GM03348 (cell line): Measurements from ENCODE around the gene HSD17B11.
"Not testable (repeated sequence)": the region's sequence is repeated elsewhere in the genome, so short reads cannot be mapped to it uniquely, and the experiment has no call there.

Experiments
- DNase-seq: peaks from one replicate; pipeline ENCODE4 v3.0.0; 2012; ENCODE audit warnings: low spot score

HSD17B11 gene

GRCh38 chr4:87405211-87405820, 14.3 kb upstream of the HSD17B11 start:
- no peak for DNase-seq

GRCh38 chr4:87403732-87404131, 12.7 kb upstream of the HSD17B11 start:
- not testable (repeated sequence) for DNase-seq

- no peak for DNase-seq
Observed at GRCh38 chr4:87399954-87400353, 9.0 kb upstream of the HSD17B11 start.

- no peak for DNase-seq
Observed at GRCh38 chr4:87399148-87399547, 8.2 kb upstream of the HSD17B11 start.

- not testable (repeated sequence) for DNase-seq
Observed at GRCh38 chr4:87395851-87396250, 4.9 kb upstream of the HSD17B11 start.

GRCh38 chr4:87395073-87395472, 4.1 kb upstream of the HSD17B11 start:
- DNase-seq = not testable (repeated sequence)

GRCh38 chr4:87392183-87392582, 1.2 kb upstream of the HSD17B11 start:
- no peak for DNase-seq

GRCh38 chr4:87391576-87392054, 627 bp upstream of the HSD17B11 start:
- DNase-seq = no peak

- peak; percentile 8 for DNase-seq
Observed at GRCh38 chr4:87390551-87390890, 467 bp downstream of the HSD17B11 start.

- DNase-seq = not testable (repeated sequence)
Observed at GRCh38 chr4:87390055-87390454, 933 bp downstream of the HSD17B11 start.

- DNase-seq = no peak
Observed at GRCh38 chr4:87388901-87389300, 2.1 kb downstream of the HSD17B11 start.

- DNase-seq = no peak
Observed at GRCh38 chr4:87387237-87387636, 3.8 kb downstream of the HSD17B11 start.

- not testable (repeated sequence) for DNase-seq
Observed at GRCh38 chr4:87384466-87385132, 6.4 kb downstream of the HSD17B11 start.

GRCh38 chr4:87382931-87383330, 8.1 kb downstream of the HSD17B11 start:
- no peak for DNase-seq

GRCh38 chr4:87382116-87382515, 8.9 kb downstream of the HSD17B11 start:
- no peak for DNase-seq

- DNase-seq = no peak
Observed at GRCh38 chr4:87377816-87378215, 13.2 kb downstream of the HSD17B11 start.

GRCh38 chr4:87375719-87376291, 15.2 kb downstream of the HSD17B11 start:
- DNase-seq = peak; percentile 69

- DNase-seq = no peak
Observed at GRCh38 chr4:87370068-87370467, 20.9 kb downstream of the HSD17B11 start.

- DNase-seq = no peak
Observed at GRCh38 chr4:87366521-87367162, 24.3 kb downstream of the HSD17B11 start.

GRCh38 chr4:87365348-87365747, 25.6 kb downstream of the HSD17B11 start:
- no peak for DNase-seq

GRCh38 chr4:87363552-87363951, 27.4 kb downstream of the HSD17B11 start:
- DNase-seq = no peak

GRCh38 chr4:87360338-87360935, 30.6 kb downstream of the HSD17B11 start:
- no peak for DNase-seq

GRCh38 chr4:87359258-87359657, 31.7 kb downstream of the HSD17B11 start:
- no peak for DNase-seq
